Measurements from ENCODE around the gene SLC5A5. TPM values are rescaled to one million over a fixed set of nuclear protein-coding genes. Genes with fewer than 3 reads are reported as not detected.

Gene SLC5A5
- total RNA-seq, 1 donor from 2014 or later: 1.5 TPM

GRCh38 chr19:17860331-17860992, 11.3 kb upstream of the SLC5A5 start:
- peak overlapping the region; percentile 98 for H3K27ac Mint-ChIP-seq
- intact Hi-C loops (cut with micrococcal nuclease): no loop called here
- H3K36me3 Mint-ChIP-seq (ENCODE audit: low read depth): peaks cover 54% of the 10 kb centered on the region
- peaks cover 26% of the 10 kb centered on the region for H3K4me1 Mint-ChIP-seq
- no peaks in the 10 kb centered on the region for H3K9me3 Mint-ChIP-seq
- H3K4me3 Mint-ChIP-seq: peak overlapping the region; percentile 94
- DNase-seq: peak; percentile 61
- no peaks in the 10 kb centered on the region for H3K27me3 Mint-ChIP-seq

GRCh38 chr19:17860993-17861360, 10.8 kb upstream of the SLC5A5 start:
- Mint-ChIP-seq H3K36me3 (ENCODE audit: low read depth) (peaks cover 58% of the 10 kb centered on the region), H3K27me3 (no peaks in the 10 kb centered on the region), H3K9me3 (no peaks in the 10 kb centered on the region), H3K27ac (peak overlapping the region; percentile 98), H3K4me1 (peaks cover 23% of the 10 kb centered on the region), H3K4me3 (peak overlapping the region; percentile 94)
- DNase-seq: no peak
- intact Hi-C loops (cut with micrococcal nuclease): no loop called here

- intact Hi-C loops (cut with micrococcal nuclease): no loop called here
- H3K9me3 Mint-ChIP-seq: no peaks in the 10 kb centered on the region
- peaks cover 23% of the 10 kb centered on the region for H3K4me1 Mint-ChIP-seq
- H3K4me3 Mint-ChIP-seq: peak overlapping the region; percentile 94
- peak overlapping the region; percentile 98 for H3K27ac Mint-ChIP-seq
- no peaks in the 10 kb centered on the region for H3K27me3 Mint-ChIP-seq
- H3K36me3 Mint-ChIP-seq (ENCODE audit: low read depth): peaks cover 61% of the 10 kb centered on the region
- no peak for DNase-seq
Observed at GRCh38 chr19:17861542-17862402, 10.0 kb upstream of the SLC5A5 start.

- Mint-ChIP-seq H3K4me3 (peak overlapping the region; percentile 60), H3K36me3 (ENCODE audit: low read depth) (peaks cover 61% of the 10 kb centered on the region), H3K27ac (peak overlapping the region; percentile 75), H3K4me1 (peaks cover 23% of the 10 kb centered on the region), H3K9me3 (no peaks in the 10 kb centered on the region), H3K27me3 (no peaks in the 10 kb centered on the region)
- intact Hi-C loops (cut with micrococcal nuclease): no loop called here
- no peak for DNase-seq
Observed at GRCh38 chr19:17862711-17863519, 8.8 kb upstream of the SLC5A5 start.

GRCh38 chr19:17863520-17864182, 8.1 kb upstream of the SLC5A5 start:
- H3K27me3 Mint-ChIP-seq: no peaks in the 10 kb centered on the region
- H3K27ac Mint-ChIP-seq: peak overlapping the region; percentile 75
- peaks cover 61% of the 10 kb centered on the region for H3K36me3 Mint-ChIP-seq (ENCODE audit: low read depth)
- intact Hi-C loops (cut with micrococcal nuclease): no loop called here
- H3K4me1 Mint-ChIP-seq: peaks cover 23% of the 10 kb centered on the region
- H3K4me3 Mint-ChIP-seq: peak overlapping the region; percentile 39
- DNase-seq: no peak
- H3K9me3 Mint-ChIP-seq: no peaks in the 10 kb centered on the region

GRCh38 chr19:17865364-17866311, 6.1 kb upstream of the SLC5A5 start:
- intact Hi-C loops (cut with micrococcal nuclease): no loop called here
- peaks cover 14% of the 10 kb centered on the region for H3K4me1 Mint-ChIP-seq
- H3K36me3 Mint-ChIP-seq (ENCODE audit: low read depth): peaks cover 50% of the 10 kb centered on the region
- no peaks in the 10 kb centered on the region for H3K9me3 Mint-ChIP-seq
- H3K27ac Mint-ChIP-seq: peak overlapping the region; percentile 51
- H3K4me3 Mint-ChIP-seq: no peak overlapping the region
- no peak for DNase-seq
- no peaks in the 10 kb centered on the region for H3K27me3 Mint-ChIP-seq

DNA sequence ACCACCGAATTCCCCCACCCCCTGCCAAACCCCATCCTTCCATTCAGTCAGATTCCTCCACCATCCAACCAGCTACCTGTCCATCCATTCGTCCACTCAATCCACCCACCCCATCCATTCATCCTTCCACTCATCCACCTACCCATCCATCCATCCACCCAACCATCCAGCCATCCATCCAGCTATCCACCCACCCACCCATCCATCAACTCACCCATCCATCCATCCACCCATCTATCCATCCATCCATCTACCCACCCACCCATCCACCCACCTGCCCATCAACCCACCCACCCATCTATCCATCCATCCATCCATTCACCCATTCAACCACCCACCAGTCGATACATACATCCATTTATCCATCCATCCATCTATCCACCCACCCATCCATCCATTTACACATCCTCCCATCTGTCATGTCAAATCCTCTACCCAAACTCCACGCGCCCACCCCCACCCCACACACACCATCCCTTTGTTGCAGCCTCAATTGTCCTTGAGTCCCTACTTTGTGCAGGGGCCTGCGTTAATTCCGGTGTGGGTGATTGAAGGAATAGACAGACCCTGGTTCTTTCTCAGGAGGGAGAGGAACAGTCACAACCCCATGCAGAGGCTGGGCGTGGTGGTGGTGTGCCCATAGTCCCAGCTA, 5.3 kb upstream of the SLC5A5 start:
- intact Hi-C loops (cut with micrococcal nuclease): no loop called here
- Mint-ChIP-seq H3K27ac (peak overlapping the region; percentile 67), H3K4me1 (peaks cover 7% of the 10 kb centered on the region), H3K27me3 (no peaks in the 10 kb centered on the region), H3K36me3 (ENCODE audit: low read depth) (peaks cover 42% of the 10 kb centered on the region), H3K4me3 (no peak overlapping the region), H3K9me3 (no peaks in the 10 kb centered on the region)
- no peak for DNase-seq

GRCh38 chr19:17866964-17867486, 4.7 kb upstream of the SLC5A5 start:
- H3K4me3 Mint-ChIP-seq: no peak overlapping the region
- H3K36me3 Mint-ChIP-seq (ENCODE audit: low read depth): peaks cover 36% of the 10 kb centered on the region
- H3K9me3 Mint-ChIP-seq: no peaks in the 10 kb centered on the region

DNA sequence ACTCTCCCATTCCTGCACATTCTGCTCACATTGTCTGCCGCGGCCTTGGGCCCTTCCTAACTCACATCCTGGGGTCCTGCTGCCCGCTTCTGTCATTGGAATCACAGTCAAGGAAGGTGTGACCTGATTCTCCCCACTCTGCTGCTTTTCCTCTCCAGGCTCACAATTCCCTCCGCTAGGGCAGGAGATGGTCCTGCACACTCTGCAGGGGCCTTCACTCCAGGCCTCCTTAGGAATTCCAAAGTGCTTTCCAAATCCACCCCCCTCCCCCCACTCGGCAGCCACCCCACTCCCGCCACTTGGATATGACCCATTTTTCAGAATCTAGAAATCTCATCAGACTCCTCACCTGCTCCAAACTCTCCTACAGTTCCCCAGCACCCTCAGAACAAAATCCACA, 3.1 kb upstream of the SLC5A5 start:
- no peaks in the 10 kb centered on the region for H3K27me3 Mint-ChIP-seq
- H3K27ac Mint-ChIP-seq: no peak overlapping the region
- no peak for DNase-seq
- no peaks in the 10 kb centered on the region for H3K9me3 Mint-ChIP-seq
- H3K4me3 Mint-ChIP-seq: no peak overlapping the region
- peaks cover 5% of the 10 kb centered on the region for H3K4me1 Mint-ChIP-seq
- H3K36me3 Mint-ChIP-seq (ENCODE audit: low read depth): peaks cover 22% of the 10 kb centered on the region
- intact Hi-C loops (cut with micrococcal nuclease): no loop called here

More at GRCh38 chr19:17866964-17867486, 4.7 kb upstream of the SLC5A5 start:
- H3K27ac Mint-ChIP-seq: no peak overlapping the region
- peaks cover 5% of the 10 kb centered on the region for H3K4me1 Mint-ChIP-seq
- DNase-seq: no peak
- no peaks in the 10 kb centered on the region for H3K27me3 Mint-ChIP-seq
- intact Hi-C loops (cut with micrococcal nuclease): no loop called here

DNA sequence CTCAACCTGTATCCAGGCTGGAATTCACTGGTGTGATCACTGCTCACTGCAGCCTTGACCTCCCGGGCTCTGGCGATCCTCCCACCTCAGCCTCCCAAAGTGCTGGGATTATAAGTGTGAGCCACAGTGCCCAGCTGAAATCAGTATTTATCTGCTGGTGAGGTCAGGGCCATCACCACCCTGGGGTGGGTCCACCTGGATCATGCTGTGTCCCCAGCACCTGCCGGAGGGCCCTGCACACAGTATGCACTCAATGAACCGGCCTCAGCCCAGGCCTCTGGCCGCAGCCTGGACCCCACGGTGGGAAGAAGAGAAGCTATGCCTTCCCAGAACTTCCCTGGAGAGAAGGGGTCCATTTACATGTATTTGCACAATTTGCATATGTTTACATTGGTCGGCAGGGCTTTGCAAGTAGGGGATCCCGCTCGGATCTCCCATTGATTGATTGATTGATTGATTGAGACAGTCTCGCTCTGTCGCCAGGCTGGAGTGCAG, 2.6 kb upstream of the SLC5A5 start:
- no peaks in the 10 kb centered on the region for H3K27me3 Mint-ChIP-seq
- no peak for DNase-seq
- no peak overlapping the region for H3K27ac Mint-ChIP-seq
- intact Hi-C loops (cut with micrococcal nuclease): no loop called here
- H3K36me3 Mint-ChIP-seq (ENCODE audit: low read depth): peaks cover 18% of the 10 kb centered on the region
- peaks cover 4% of the 10 kb centered on the region for H3K4me1 Mint-ChIP-seq
- no peak overlapping the region for H3K4me3 Mint-ChIP-seq
- no peaks in the 10 kb centered on the region for H3K9me3 Mint-ChIP-seq

DNA sequence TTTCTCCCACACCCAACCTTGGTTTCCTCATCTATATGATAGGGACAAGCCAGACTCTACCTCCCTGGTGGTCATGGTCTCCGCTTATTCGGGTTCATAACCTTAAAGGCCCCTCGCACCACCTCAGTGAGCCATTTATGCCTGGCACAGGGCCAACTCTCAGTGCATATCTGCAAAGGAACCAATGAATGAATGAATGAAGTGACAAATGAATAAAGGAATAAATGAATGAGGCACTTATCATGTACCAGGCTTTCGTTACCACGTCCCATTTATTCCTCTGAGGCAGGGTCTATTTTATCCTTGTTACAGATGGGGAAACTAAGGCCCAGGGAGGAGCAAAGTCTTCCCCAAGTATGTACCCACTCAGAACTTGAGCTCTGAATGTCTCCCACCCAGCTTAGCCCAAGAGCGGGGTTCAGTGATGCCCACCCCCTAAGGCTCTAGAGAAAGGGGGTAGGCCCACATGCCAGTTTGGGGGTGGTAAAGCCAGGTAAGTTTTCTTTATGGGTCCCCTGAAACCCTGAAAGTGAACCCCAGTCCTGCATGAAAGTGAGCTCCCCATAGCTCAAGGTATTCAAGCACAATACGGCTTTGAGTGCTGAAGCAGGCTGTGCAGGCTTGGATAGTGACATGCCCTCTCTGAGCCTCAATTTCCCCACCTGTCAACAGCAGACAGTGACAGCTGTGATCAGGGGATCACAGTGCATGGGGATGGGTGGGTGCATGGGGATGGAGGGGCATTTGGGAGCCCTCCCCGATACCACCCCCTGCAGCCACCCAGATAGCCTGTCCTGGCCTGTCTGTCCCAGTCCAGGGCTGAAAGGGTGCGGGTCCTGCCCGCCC, 490 bp upstream of the SLC5A5 start:
- DNase-seq: no peak
- peaks cover 4% of the 10 kb centered on the region for H3K4me1 Mint-ChIP-seq
- no peak overlapping the region for H3K27ac Mint-ChIP-seq
- peaks cover 1% of the 10 kb centered on the region for H3K27me3 Mint-ChIP-seq
- intact Hi-C loops (cut with micrococcal nuclease): no loop called here
- peaks cover 2% of the 10 kb centered on the region for H3K36me3 Mint-ChIP-seq (ENCODE audit: low read depth)
- H3K4me3 Mint-ChIP-seq: peak overlapping the region; percentile 90
- no peaks in the 10 kb centered on the region for H3K9me3 Mint-ChIP-seq

Data from activated CD4-positive, alpha-beta T cell treated with anti-CD3 and anti-CD28 coated beads, Interleukin-2, amount 10 ng/mL, durations not matched to agents 24 days and 14 days (primary cell).